GM19324 (cell line): ENCODE data around the gene CAPZB.

Experiments
- ATAC-seq: cut with Tn5 transposase; IDR thresholded peaks from one replicate; pipeline ENCODE4 v1.9.1; 2021; ENCODE audit warnings: mild to moderate bottlenecking, moderate library complexity; ENCODE audit not compliant: unreplicated experiment, low FRiP score

The CAPZB gene

DNA sequence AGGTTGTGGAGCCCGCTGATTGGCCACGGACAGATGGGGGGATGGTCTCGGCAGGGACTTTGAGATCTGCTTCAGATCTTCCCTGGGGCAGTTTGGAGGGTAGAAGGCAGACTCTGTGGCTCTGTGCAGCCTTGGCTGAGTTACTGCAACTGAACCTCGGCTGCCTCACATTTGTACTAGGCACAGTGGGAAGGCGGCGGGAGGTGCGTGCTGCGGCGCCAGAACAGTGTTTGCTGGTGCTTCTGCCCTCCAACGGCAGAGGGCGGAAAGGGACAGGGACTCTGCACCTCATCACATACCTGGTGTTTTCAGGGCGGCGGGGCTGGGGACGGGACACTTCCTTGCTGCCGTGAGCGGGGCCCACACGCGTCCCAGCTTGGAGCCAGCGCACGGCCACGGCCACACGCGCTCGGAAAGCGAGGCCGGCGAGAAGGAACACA, 147.0 kb downstream of the CAPZB start:
- no peak for ATAC-seq

DNA sequence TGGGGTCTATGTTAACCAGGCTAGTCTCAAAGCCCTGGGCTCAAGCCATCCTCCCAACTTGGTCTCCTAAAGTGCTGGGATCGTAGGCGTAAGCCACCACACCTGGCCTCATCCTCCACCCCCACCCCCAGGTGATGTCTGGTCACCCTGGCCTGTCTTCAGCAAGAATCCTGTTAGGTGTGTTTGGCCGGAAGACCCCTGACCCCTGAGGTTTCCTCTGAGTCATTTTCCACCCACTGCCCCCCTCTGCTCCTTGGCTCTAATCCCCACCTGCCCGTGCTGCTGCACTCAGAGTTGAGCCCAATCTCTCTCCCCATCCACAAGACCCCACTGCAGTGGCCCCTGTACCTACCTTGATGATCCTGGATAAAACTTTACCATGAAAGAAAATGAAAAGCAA, 148.1 kb downstream of the CAPZB start:
- ATAC-seq, result no peak

DNA sequence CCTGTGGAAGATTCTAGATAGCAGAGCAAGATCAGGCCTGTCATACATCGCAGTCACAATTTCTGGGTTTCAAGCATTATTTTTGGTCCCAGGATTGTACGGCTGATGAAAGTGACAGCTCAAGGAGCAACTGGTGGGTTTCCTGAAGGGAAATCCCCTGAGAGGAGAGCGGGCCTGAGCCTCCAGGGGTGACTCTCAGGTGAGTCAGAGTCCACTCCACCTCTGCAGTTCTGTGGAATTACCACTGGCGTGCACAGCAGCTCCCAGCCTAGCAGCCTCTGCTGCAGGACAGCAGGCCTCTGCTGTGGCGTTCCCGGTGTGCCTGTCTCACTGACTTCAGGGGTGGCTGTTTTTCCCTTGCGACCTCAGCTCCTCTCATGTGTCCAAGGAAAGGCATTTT, 148.8 kb downstream of the CAPZB start:
- ATAC-seq, result no peak

DNA sequence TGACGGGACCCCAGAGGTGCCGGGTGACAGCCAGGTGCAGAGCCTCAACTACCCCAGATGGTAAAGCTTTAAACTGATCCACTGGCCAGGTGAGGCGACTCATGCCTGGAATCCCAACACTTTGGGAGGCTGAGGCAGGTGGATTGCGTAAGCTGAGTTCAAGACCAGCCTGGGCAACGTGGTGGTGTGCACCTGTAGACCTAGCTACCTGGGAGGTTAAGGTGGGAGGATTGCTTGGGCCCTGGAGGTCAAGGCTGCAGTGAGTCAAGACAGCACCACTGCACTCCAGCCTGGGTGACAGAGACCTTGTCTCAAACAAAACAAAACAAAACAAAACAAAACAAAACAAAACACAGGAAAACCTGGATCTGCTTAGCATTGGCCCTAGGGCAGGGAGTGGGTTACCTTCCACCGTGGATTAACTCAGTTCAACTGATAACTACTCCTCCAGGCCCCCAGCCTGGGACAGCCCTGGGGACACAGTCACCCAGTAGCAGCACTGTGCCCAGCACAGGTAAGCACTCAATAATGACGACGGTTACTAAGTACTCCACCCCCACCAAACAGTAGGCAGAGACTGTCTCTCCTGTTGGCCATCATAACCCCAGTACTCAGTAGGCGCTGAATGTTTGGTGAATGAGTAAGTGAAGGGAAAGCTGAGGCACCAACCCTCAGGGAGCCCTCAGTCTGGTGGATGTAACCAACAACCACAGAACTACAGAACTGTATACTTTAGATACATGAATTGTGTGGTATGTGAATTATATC, 151.6 kb downstream of the CAPZB start:
- no peak for ATAC-seq

DNA sequence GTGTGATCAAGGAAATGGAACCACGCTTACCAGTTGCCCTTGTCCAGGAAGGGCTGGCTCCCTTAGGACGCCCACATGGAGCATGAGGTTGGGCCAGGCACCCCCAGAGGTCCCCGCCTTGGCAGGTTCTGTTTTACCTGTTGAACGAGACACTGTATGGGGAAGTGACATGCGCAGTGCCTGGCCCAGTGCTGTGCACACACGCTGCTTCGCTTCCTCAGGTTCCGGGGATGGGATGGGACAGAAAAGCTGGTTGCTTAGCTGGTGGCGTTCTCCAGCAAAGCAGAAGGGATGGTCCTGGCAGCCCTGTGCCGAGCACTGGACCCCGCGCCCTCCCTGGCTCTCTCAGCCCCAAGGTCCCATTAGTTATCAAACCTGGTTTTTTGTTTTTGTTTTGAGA, 152.5 kb downstream of the CAPZB start:
- no peak for ATAC-seq

DNA sequence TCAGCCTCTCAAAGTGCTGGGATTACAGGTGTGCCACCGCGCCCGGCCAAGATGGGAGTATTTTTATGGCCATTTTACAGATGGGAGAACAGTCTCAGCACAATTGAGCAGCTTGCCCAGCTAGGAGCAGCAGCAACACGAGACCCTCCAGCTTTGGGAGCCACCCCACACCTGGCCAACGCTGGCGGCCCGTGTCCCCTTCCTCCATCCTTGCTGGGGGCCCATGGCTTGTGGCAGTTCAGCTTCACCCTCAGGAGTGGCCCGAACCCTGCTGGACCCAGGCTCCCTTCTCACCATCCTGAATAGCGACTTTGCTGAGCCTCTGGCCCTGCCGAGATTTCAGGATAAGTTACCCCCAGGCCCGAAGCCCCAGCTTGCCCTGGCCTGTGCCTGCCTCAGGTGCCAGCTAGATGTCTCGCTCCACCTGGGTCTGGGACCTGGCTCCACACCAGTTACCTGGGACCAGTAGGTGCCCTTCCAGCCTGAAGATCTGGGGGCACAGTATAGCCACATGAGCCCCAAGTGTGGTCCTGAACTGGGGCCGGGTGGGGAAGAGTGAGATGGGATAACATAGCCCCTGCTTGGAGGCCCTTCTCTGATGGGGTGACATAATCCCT, 154.0 kb downstream of the CAPZB start:
- ATAC-seq, result no peak

DNA sequence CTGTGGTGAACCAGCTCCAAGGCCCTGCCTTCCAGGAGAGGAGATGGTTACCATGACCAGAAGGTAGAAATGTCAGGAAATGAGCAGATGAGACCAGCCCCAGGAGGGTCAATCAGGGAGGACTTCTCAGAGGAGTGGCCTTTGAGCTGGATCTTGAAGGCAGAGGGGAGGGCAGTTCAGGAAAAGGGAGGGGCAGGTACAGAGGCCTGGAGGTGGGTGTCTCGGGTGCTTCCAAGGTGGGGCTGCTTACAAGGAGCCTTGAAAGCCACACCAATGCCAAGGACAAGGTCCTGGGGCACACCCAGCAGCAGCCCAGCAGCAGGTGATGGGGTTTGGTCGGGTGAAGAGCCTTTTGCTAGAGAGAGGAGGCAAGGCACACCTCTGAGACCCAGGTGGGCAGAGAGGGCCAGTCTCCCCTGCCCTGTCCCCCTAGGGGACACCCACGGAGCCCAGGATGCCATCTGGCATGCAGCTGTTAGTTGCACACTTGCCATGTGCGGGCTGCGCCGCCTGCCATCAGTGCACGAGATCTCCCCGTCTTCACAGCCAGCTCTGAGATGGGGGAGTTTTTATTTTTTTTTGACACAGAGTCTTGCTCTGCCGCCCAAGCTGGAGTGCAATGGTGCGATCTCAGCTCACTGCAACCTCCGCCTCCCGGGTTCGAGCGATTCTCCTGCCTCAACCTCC, 154.7 kb downstream of the CAPZB start:
- no peak for ATAC-seq

DNA sequence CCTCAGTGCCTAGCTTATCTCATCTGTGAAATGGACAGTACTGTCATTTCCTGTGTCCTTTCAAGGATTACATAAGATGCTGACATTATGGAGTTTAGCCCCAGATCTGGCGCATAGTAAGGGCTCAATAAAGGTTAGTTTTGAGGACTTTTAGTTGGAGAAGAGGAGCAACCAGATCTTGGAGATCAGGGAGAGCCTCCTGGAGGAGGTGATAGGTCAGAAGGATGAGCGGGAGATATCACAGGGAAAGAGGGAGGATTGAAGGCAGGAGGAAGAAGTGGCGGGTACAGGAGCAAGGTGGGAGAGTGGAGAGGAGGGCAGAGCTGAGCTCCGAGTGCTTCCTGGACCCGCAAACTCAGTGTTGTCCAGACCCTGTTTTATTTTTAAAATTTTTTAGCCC, 155.7 kb downstream of the CAPZB start:
- no peak for ATAC-seq

DNA sequence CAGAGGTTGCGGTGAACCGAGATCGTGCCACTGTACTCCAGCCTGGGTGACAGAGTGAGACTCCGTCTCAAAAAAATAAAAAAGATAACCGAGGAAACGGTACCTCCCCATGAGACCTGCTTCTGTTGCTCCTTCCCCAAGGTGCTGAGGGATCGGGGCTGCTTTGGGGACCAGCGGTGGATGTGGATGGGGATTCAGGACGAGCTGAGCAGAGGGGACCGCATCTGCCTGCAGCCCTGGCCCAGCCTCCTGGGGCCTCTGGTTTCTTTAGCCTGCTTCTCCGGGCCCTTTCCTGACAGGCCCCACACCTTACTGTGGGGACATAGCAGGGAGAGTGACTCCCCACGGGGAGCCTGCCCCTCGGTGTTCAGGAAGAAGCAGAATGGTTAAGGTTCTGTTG, 156.2 kb downstream of the CAPZB start:
- no peak for ATAC-seq

DNA sequence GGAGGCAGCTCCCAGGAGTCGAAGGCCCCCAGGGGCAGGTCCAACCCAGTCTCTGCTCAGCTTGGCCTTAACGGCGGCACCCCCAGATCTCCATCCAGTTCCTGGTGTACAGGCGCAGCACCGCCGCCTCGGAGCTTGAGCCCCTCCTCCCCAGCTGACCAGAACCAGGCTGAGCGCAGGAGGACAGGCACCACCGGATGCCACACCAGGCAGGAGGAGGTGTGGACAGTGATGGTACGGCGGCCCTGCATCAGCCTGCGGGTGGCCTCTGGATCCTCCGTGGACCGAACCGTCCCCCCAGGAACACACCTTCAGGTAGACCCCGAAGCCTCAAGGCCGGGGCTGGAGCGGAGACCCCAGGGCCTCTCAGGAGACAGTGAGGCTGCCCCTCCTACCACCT, 156.9 kb downstream of the CAPZB start:
- ATAC-seq, result no peak

DNA sequence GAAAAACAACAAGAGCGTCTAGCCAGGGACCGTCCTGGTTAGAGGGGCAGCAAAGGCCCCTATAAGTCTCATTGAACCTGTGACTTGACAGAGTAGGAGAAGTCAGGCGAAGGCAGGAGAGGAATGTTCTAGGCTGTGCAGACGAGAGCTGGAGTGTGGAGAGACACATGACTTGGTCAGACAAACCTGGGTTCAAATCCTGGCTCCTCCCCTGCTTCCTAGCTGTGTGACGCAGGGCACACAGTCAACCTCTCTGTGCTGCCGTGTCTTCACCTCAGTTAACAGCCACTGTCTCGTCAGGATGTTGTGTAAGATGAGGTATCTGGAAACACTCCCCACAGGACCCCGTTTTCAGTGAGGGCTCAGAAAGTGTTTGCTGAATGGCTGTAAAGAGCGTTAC, 157.6 kb downstream of the CAPZB start:
- no peak for ATAC-seq

DNA sequence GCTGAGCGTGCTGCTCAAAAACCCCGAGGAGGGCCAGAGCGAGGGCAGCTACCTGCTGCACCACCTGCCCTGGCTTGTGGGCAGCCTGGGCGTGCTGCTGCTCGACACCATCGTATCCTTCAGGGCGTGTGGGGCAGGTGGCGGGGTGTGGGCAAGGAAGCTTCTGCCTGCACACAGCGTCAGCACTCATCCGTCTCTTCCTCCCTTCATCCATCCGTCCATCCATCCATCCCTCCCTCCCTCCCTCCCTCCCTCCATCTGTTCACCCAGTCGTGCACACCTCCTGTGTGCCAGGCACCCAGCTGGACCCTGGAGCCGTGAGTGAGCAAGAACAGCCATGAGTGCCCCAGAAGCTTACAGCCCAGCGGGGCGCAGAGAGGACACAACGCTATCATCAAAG, 158.0 kb downstream of the CAPZB start:
- ATAC-seq, result no peak

DNA sequence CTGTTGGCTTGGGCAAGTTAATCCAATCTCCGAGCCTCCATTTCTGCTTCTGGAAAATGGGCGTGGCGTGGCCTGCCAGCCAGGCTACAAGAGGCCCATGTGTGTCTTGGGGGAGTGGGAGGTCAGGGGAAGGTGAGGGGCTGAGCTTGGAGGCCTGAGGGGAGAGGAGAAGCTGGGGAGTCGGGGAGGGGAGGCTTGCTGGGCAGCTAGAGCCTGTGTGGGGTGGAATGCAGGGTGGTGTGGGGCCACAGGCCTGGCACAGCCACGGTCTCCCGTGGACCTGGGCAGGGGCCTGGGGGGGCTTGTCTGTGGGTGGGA, 158.6 kb downstream of the CAPZB start:
- ATAC-seq, result no peak

DNA sequence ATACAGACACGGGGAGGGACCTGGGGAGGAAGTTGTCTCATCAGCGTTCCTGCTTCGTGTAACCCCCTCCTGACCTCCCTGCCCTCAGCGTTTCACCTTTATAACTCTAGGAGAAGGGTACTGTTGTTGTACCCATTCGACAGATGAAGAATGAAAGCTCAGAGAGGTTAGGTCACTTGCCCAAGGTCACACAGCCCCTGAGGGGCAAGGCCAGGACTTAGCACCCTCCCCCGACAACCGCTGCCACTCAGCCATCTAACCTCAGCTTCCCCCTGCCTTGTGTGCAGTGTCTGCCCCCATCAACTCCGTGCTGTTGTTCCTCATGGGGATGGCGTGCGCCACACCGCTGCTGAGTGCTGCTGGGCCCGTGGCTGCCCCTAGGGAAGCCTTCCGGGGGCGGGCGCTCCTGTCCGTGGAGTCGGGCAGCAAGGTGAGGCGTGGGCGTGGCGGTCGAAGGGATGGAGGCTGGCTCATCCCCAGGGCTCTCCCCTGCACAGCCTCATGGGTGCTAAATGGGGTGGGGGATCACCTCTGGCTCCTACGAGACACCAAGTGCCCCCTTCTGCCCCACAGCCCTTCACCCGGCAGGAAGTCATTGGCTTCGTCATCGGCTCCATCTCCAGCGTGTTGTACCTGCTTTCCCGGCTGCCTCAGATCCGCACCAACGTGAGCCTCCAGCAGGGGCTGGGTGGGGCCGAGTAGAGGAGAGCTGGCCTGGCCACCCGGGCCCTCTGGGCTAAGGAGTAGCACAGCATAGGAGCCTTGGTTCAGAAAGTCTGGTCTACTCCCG, 159.2 kb downstream of the CAPZB start:
- ATAC-seq, result no peak

DNA sequence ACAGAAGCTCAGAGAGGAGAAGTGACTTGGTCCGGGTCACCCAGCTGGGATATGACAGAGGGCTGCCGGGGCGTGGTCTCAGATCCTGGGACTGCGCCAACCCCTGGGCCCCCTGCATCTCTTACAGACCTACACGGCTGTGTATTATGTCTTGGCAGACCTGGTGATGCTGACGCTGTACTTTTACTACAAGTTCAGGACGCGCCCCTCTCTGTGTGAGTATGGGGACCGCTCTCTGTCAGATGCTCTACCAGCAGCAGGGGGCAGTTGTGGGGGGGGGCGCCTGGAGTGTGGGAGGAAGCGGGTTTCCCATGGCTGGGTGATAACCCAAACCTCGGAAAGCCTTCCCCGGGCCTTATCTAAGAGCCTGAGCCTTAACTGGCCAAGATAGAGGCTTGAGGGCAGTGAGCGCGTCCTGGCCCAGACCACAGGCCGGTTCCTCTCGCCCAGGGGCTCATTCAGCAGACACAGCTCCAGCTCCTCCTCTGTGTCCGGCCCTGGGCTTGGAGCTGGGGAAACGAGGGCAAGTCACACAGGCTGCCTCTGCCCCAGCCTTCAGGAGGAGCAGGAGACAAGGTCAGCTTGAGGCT, 159.9 kb downstream of the CAPZB start:
- ATAC-seq, result no peak

DNA sequence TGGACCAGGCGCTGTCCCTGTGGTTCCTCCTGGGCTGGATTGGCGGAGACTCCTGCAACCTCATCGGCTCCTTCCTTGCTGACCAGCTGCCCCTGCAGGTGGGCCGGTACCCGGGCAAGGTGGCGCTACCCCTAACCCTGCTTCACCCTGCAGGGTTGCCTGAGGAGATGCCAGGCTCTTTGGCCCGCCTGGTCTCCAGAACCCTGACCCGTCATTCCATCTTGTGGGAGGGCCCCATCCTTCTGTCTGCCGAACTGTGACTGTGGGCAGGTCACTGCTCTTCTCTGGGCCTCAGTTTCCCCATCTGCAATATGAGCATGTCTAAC, 160.7 kb downstream of the CAPZB start:
- ATAC-seq, result no peak

DNA sequence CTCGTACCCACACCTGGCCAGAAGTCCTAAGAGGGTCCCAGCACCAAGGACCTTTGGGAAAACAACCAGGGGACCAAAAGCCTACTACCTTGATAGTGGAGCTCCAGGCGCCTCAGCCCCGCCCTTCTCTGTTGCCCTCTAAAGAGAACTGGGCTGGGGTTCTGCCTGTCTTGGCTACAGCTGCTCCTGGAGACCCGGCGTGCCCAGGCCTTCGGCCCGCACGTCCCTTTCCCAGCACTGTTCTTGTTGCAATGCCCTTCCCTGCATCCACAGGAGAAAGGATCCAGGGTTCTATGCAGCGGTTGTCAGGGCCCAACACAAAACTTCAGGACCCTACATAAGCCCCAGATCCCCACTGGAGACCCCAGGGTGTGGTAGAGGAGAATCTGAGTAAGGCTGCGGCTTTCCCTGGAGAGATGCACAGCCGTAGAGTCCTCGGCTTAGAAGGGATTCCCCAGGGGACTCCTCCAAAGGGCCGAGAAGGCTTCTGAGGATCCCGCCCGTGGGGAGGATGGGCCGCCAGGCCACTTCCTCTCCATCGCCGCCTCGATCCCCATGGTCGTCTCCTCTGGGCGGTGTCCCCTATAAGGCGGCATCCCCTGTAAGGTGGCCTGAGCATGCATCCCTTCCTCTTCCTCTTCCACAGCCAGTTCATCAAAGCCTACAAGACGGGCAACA, 161.2 kb downstream of the CAPZB start:
- no peak for ATAC-seq

DNA sequence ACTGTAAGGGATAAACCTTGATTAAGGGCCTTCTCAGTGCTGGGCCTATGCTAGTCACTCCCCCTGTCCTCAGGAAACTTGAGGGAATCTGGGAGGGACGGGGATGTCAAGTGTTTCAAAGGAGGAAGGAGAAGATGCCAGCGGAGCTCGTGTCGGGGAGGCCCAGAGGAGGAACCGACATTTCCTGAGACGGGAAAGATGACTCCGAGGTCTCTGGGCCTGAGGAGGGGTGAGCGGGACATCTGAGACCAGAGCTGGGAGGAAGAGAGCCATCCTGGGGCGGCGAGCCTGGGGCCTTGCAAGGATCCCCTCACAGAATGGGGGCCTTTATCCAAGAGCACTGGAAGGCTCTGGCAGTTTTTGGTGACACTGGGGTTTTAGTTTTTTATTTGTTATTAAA, 162.9 kb downstream of the CAPZB start:
- ATAC-seq, result no peak

DNA sequence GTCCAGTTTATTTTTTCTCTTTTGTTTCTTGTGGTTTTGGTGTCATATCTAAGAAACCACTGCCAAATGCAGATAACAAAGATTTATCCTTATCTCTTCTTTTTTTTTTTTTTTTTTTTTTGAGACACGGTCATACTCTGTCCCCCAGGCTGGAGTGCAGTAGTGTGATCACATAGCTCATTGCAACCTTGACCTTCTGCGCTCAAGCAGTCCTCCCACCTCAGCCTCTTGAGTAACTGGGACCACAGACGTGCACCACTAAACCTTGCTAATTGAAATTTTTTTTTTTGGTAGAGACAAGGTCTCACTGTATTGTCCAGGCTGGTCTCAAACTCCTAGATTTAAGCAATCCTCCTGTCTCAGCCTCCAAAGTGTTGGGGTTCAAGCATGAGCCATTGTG, 164.3 kb downstream of the CAPZB start:
- no peak for ATAC-seq

DNA sequence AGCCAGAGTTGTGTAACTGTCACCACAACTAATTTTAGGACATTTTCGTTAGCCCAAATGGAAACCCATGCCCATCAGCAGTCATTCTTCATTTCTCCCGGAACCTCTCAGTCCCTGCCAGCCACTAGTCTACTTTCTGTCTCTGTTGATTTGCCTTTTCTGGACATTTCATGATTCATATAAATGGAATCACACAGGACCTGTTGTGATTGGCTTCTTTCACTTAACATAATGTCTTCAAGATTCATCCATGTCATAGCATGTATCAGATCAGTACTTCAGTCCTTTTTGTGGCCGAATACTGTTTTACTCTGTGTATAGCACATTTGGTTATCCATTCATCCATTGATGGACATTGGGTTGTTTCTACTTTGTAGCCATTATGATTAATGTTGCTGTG, 166.1 kb downstream of the CAPZB start:
- ATAC-seq, result no peak
